GF-D8 (cell line): ENCODE measurements around the gene THSD4.

Source experiments
- DNase-seq: peaks from one replicate; lab custom pipeline; 2025; lab: John Stamatoyannopoulos, UW

The THSD4 gene

DNA sequence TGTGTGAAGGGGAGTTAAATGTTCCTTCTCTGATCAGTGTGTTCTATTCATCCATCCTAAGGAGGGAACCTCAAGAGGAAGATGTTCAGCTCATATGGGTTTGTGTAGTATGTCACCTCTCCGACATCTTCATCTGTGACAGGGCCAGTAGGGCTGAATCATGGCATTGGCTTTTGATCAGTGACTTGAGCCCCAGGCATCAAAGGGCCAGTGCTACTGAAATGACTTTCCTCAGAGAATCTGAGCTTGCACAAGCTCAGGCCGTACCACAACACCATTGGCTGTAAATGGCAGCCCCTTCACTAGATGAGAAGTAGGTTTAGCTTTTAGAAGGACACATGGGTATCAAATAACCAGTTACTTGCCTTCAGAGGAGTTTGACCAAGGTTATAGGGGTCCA is 511.9 kb downstream of the THSD4 start:
- no peak for DNase-seq

DNA sequence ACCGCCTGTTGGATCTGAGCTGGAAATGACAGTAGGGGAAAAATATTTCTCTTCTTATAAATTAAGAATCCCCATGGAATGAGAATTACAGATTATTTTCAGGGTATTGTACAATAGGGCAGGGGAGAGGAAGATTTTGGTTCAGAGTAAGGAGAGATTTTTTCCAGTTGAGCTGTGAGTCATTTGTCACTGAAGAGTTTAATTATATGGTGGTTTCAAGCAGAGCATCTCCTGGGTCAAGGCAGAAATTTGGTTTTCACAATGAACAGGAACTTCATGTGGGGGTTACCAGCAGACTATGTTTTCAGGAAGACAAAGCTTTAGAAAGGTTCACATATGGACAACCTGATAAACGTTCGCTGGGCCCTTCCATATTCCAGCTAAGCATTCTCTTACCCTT is 512.3 kb downstream of the THSD4 start:
- DNase-seq, result no peak

DNA sequence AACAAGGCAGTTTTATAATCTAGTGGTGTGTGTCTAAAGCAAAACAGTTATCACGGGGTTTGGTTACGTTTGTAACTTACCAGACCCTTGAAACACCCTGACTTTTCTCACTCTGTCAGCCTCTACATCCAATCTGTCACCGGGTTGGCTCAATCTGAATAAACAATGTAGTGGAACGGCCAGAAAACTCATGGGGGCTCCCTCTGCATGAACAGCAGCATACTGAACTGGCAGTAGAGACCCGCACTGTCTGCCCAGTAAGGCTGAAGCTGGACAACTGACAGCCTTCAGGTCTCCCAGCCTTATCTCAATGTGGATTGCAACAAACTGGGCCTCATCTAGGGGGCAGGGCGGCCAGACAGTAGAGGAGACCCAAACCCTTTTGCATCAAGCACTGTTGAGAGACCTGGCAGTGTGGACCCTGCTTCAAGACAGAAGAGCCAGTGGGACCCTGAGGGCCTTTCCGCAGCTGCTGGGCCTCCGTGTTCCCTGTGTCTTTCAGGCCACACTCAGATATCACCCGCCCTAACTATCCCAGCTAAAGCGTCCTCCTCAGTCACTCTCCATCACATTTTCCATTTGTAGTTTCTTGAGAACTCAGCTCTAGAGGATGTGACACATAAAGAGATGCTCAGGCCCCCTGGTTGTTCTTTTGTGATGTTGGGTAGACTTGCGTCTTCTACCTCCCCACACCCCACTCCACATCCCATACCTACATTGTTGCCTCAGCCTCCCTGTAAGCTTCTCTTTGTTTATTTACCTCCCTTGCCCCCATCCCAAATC is 513.9 kb downstream of the THSD4 start:
- DNase-seq, result no peak

DNA sequence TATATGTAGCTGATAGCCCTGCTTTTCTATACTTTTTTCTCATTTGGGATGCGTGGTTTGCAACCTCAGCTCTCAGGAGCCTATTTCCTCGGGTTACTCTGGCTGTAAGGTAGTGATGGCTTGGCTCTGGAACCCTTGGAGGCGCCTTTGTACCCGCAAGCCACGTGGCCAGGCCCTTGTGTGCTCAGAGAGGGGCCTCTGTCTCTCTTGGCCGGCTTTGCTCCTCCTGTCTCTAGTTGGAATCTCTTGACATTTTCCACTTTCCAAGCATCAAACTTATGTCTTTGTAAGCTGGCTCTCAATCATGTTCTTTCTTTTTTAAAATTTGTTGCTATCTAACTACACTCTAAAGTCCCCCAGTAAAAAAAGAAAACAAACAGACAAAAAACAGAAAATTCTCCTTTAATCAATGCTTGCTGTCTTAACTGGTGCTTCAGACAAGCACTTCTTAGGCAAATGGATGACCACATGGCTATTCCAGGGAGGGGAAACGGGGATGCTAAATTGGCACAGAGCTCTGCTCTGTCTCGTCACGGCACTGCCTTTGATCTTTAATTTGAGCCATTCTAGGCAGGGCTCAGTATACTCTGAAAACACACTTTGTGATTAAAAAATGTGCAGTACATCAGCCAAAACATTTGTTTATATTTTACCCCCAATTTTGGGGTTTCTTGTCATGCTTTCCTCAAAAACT is 514.7 kb downstream of the THSD4 start:
- no peak for DNase-seq

DNA sequence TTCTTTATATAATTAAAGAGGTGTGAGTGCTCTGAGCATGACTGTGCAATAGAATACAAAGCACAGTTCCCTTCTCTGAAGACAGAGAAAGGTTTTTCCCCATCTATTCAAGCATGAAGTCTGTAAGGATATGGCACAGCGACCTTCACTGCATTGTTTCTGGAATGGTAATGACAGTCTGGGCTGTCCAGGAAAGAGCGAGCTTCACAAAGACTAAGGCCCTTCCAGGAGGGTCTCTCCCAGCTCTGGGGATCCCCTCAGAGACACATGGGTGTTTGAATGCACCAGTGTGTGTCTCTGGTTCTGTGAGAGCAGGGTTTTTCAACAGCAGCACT is 515.2 kb downstream of the THSD4 start:
- DNase-seq, result no peak

DNA sequence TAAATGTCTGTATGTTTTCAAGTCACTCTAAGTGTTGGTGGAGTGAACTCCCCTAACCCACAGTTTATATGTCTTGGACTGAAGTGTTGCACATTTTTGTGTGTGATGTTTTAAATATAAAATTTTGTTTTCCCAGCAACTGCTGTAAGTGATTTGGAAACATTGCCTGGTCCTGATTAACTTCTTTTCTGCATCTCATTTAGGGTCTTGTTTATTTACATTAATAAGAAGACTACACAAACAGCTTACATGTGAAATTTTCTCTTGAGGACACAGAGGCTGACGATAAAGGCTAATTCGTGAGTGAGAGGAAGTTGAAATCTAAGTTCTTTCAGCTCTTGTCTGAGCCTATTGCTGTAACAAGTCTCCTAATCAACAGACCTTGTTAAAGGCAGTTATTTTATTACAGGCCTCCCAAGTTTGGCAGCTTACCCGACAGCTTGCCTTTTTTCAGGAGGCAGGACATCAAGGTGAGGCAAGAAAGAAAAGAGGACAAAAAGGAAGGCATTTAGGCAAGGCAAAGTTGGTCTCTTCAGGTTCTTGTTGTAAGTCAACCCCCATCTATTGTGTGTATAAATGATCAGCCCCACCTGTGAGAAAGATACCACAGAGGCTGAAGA is 517.4 kb downstream of the THSD4 start:
- DNase-seq, result no peak

DNA sequence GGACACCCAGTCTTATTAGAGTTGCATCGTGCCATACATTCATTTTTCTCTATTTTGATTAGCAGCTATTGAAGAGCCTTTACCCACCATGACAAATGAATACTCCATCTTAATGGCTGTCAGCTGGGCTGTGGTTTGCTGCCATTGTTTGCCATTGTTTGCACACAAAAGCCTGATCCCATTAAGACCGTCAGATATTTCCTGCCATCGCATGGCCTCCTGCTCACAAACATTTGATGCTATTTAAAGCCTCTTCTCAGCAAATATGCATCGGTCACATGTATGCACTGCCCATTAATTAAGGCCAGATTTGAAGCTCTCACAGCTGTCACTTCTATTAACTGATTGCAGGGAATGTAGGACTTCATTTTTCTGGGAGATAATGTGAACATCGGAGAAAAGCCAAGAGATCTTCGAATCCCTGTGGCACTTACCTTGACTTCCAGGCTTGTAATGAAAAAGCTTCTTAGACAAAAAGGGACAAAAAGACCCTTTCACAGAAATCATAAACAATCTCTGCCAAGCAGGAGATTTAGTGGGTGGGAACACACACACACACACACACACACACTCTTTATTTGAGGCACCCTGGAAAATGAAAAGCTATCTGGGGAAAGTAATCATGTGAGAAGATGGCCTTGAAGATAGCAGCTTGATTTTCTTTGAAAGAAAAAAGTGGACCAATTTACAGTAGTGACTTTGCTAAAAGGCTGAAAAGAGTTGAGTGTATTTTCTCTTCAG is 519.7 kb downstream of the THSD4 start:
- DNase-seq, result no peak

DNA sequence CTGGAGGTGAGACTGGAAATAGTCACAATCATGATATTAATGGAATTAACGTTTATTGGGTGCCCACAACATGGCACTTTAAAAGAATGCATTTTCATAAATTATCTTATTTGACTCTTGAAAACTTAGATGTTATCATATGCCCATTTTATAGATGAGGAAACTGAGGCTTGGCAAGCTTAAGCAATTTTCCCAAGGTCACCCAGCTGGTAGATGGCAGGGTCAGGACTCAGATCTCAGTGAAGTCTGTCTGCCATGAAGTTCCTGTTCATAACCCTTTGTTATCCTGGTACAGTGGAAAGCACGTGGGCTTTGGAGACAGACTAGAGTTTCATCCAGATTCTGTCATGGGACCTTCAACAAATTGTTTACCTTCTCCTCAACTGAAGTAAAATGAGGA is 520.5 kb downstream of the THSD4 start:
- DNase-seq, result no peak

DNA sequence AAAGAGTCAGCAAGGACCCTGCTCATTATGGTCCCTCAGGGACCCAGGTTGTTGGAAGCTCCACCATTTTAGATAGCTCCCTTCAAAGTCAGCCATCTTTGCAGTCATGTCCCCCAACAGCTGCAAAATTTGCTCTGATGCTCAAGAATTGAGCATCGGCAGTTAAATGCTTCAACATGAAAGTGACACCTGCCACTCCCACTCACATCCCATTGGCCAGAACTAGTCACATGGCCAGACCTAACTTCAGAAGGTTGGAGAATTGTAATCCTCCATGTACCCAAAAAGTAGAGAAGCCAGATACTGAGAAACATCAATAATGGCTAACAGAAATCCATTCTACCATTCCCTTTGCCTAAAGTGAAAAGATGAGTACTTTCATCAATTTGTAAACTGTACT is 523.6 kb downstream of the THSD4 start:
- DNase-seq, result no peak

DNA sequence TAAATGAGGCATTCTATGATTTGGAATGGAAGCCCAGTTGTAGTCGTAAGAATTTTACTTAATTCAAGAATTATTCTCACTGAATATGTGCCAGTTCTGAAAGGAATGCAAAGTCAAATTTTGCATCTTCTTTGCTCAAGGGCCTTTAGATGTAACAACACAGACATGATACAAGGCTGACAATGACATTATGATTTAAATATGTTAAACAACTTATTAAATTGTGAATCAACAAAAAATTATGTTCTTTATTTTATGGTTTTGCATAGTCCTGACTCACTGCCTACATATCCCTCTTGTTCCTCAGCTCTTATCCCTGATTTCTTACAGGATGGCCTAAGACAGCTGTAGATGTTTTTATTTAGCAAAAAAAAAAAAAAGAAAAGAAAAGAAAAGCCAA is 524.2 kb downstream of the THSD4 start:
- no peak for DNase-seq

DNA sequence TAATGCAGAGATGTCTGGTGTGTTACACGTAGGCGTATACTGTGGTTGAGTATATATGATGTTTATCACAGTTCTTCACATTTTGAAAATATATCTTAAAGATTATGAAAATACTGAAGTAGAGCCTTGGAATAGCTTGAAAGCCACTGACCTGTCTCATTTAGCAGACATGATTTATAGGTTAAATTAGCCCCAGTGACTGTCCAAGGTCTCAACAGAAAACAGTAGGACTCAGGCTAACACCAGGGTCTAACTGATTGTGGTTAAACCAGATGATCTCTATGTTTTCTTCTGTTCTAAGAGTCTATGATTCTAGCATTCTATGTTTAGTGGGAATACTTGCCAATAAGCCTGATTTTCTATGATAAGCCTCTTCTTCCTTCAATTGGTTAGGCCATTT is 528.6 kb downstream of the THSD4 start:
- no peak for DNase-seq

DNA sequence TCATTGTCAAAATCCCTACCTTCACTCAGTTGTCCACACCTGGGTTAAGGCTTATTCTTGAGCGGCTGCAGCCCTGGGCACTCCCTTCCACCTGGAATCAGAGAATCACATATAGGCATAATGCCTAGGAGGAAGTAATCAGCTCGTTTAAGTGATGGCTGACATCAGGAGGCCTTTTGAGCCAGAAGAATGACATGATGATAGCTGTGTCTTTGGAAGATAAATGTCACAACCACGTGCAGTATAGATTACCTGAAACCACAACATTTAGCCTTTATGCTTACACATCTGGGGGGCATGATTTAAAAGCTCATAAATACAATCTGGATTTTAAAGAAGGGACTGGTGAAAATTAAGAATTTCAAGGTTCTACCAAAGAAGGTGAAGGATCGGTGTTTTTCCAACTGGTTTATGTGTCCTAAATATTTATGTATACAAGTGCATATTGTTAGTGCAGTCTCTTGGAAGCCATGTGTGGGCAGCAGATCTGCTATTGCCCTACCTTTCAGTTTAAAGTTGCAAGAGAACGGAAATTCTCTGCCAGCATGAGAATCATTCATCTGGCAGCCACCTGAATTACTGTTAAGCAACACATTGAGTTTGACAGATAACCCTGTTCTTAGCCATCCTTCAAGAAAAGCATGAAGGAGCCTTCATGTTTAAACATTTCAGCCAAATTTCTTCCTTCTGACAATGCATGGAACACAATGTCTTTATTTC is 531.7 kb downstream of the THSD4 start:
- DNase-seq, result no peak

DNA sequence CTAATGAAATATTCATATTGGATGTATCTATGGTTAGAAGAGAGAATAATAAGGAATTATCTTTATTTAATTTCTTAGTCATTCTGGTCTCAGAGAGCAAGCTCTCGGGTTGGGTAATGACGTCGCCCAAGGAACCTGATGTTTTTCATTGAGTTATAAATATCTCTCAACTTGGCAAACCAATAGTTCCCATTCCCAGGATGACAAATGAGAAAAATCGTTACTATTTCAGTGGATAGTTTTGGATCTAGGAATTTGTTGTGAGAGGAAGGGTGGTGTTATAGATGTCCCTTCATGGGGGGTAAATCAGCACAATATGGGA is 532.2 kb downstream of the THSD4 start:
- no peak for DNase-seq

DNA sequence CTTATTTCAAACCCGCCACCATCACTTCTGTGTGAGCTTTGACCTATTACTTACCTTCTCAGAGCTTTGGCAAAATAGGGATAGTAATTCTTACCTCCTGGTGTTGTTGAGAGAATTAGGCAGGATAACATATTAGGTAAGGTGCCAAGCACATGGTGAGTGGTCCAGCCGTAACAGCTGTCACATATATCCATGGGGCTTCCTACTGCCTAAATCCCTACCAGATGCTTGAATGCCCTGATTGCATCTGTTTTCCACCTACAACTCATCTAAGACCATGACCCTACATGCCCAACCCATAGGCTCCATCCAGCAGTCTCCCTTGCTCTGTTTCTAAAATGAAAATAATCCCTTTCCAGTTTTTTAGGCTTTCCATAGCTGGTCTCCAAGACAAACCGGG is 532.8 kb downstream of the THSD4 start:
- no peak for DNase-seq

DNA sequence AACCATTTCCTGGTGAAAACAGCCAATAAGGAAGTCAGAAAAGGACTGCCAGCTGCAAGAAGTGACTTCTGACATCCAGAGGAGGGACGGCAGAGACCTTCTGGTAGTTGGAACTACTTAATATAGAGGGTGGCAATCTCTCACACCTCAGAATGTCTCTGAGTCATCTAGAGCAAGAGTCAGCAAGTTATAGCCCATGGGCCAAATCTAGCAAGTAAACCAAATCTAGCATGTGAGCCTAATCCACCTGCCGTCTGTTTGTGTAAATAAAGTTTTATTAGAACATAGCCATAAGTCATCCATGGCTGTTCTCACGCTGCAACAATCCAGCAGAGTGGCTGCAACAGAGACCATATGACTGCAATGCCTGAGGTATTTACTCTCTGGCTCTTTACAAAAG is 534.6 kb downstream of the THSD4 start:
- no peak for DNase-seq

DNA sequence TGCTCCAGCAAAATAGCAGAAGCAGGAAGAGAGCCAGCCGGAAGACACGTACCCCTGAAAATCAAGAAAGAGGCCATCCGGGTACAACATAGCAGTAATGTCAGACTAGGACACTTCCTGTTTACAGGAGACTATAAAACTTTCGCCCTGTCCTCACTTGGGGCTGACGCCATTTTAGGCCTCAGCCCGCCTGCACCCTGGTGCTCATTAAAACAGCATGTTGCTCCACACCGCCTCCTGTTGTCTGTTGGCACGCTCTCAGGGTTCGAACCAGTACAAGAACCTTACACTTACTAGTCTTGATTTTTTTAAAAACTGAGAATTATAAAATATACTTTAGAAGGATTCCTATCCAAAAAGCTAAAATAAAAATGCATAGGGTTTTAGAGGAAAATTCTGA is 535.3 kb downstream of the THSD4 start:
- no peak for DNase-seq

DNA sequence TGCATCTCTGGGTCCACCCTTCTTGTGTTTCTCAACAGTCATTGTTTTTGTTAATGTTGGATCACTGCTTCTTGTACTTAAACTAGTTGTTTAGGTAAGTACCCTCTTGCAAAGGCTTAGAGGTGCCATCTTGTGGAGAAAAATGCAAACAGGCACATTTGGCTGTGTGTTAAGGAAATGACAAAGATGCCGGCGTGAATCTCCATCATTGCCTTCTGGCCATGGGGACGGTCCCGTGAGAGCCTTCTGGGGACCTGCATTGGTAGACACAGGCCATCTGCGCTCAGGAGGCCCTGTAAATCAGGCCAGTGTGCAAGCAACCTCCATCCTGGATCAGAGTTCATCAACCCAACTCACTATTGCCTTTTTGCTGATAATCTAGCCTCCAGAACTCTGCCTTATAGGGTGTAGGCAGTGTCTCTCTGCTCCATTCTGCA is 536.5 kb downstream of the THSD4 start:
- DNase-seq, result no peak

DNA sequence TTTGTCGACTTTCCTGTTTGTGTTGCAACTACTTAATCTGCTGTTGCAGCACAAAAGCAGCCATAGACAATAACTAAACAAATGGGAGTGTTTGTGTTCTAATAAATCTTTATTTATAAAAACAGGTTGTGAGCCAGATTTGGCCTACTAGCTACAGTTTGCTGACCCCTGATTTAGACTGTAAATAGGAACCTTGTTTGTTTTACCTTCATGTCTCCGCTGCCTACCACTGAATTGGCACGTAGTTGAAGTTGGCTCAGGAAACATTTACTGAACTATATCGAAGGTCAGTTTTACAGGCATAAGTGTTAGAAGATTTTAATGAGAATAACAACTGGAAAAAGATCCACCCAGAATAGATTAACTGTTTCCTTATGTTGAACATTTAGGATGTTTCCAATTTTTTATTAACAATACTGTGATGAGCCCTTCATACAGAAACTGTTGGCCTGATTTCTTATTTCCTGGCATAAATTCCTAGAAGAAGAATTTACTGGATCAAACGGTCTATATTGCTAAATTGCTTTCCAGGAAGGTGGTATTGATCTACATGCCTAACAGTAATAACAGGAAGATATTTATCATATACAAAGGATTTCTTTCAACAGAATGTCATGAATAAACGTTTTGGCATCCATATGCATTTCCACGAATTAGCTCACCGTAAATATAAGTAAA is 538.9 kb downstream of the THSD4 start:
- DNase-seq, result no peak

DNA sequence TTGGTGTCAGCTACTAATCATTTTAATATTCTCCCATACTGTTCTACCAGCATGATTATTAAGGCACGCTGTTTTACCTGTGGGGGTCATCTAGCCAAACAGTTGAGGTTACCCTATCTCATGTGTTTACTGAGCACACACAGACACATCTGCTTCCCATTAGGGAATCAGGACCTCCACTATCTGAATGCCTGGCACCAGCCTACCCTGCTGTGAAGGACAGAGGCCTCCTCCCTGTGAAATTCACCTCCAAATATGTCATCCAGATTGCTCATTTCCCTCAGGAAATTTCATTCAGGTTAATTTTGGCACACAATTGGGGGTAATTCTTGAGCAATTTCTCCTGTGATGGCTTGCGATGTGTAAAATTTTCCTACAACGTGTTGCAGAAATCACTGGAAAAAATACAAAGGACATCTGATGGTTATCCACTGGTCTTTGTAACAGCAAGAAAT is 539.5 kb downstream of the THSD4 start:
- no peak for DNase-seq

DNA sequence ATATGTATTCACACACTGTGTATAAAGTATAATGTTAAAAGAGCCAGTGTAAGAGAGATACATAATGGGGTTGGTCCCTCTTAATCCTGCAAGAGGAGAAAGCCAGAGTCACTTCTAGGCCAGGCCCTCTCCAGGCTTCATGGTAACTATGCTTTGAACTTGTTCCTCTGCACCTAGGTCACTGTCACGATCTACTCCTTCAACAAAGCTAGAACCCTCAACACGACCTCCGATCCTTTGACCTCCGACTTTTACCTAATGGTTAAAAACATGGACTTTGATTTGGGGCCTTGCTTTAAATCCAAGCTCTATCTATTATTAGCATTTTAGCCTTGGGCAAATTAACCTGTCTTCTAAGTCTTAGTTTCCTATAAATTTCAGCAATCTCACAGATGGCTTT is 541.2 kb downstream of the THSD4 start:
- DNase-seq, result no peak

DNA sequence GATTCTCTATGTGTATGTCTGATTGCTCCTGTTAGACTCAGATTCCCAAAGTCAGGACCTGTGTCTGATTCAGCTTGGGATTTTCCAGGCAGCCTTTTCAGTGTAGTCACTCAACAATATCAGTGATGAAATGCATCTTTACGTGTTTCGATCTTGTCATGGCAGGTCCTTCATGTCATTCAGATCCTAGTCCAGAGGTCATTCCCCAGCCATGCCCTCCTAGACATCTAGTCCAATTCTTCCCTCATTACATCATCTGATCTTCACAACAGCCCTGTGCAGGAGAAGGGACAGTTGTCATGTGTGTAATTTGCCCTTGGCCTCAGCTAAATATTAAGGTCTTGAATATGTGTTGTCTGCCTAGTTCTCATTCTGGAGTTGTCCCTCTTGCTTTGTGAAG is 541.9 kb downstream of the THSD4 start:
- no peak for DNase-seq

DNA sequence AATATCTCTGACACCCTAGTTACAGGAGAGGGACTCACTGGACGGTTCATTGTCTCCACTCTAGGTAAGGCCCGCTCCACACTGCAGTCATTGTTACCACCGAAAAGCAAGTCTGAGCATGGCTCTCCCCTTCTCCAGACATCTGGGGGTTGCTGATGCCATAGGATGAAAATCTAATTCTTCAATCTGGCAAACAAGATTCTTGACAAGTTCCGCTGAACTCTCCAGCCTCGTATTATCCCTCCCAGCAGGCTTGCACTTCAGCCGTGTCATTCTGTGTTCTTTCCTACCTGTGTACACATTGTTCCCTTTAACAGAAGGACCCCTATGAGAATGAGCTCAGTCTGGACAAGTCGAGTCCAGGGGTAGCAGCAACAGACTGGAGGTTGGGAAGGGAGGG is 542.8 kb downstream of the THSD4 start:
- no peak for DNase-seq
